ENCODE data around the gene LSM10.

GRCh38 chr1:36392836-36393235, 4.9 kb downstream of the LSM10 start:
- TF ChIP-seq CTCF (IDR thresholded peaks at IDR 0.05): no peak
- no peak for TF ChIP-seq POLR2AphosphoS5 (IDR thresholded peaks at IDR 0.05)
- no peak for TF ChIP-seq POLR2A (IDR thresholded peaks at IDR 0.05)

Measured in stomach (tissue), 4 donors.